Measurements from ENCODE around the gene ZDHHC13. TPM values are rescaled to one million over a fixed set of nuclear protein-coding genes. Genes with fewer than 3 reads are reported as not detected.

ZDHHC13 gene
- total RNA-seq, 1 donor from 2014 or later: 10.6 TPM

DNA sequence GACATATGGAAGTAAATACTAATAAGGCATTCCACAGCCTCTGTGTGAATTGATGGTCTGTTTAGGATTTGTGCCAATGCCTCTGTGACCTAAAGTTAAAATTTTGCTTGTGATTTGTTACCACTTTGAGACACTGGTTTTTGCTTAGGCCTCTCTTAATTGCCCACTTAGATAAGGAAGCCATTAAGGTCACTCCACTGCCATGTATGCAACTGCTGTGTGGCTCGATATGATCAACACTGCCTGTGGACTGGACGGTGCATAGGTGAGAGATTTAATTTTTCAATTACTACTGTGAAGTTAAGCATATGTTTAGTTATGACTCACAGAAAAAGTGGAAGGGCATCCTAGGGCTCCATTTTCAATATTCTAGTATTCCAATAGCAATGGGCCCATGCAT lies 47.9 kb downstream of the ZDHHC13 start:
- Histone ChIP-seq H3K9me3 (no peaks in the 10 kb centered on the region), H3K4me1 (no peaks in the 10 kb centered on the region), H3K4me3 (no peak overlapping the region), H3K27ac (no peak overlapping the region), H3K36me3 (peaks cover 46% of the 10 kb centered on the region), H3K27me3 (ENCODE audit: low read depth) (no peaks in the 10 kb centered on the region)
- ATAC-seq: no peak
- intact Hi-C loops (cut with DNase I): no loop called here
- no peak for TF ChIP-seq CTCF (IDR thresholded peaks at IDR 0.05)
- DNase-seq: no peak

GRCh38 chr11:19168090-19168489 lies 51.1 kb downstream of the ZDHHC13 start:
- no peak for ATAC-seq
- Histone ChIP-seq H3K27ac (no peak overlapping the region), H3K36me3 (peaks cover 73% of the 10 kb centered on the region)

GRCh38 chr11:19173004-19173689 lies 56.2 kb downstream of the ZDHHC13 start:
- Histone ChIP-seq H3K27ac (no peak overlapping the region), H3K27me3 (ENCODE audit: low read depth) (no peaks in the 10 kb centered on the region), H3K4me1 (no peaks in the 10 kb centered on the region), H3K4me3 (no peak overlapping the region), H3K36me3 (peaks cover 57% of the 10 kb centered on the region), H3K9me3 (no peaks in the 10 kb centered on the region)
- intact Hi-C loops (cut with DNase I): no loop called here
- no peak for TF ChIP-seq CTCF (IDR thresholded peaks at IDR 0.05)
- ATAC-seq (no peak), DNase-seq (no peak)

More at GRCh38 chr11:19168090-19168489, 51.1 kb downstream of the ZDHHC13 start:
- H3K9me3 ChIP-seq: no peaks in the 10 kb centered on the region
- TF ChIP-seq CTCF (IDR thresholded peaks at IDR 0.05): no peak
- H3K4me3 ChIP-seq: no peak overlapping the region
- no peaks in the 10 kb centered on the region for H3K4me1 ChIP-seq
- H3K27me3 ChIP-seq (ENCODE audit: low read depth): no peaks in the 10 kb centered on the region
- intact Hi-C loops (cut with DNase I): no loop called here
- DNase-seq: no peak

DNA sequence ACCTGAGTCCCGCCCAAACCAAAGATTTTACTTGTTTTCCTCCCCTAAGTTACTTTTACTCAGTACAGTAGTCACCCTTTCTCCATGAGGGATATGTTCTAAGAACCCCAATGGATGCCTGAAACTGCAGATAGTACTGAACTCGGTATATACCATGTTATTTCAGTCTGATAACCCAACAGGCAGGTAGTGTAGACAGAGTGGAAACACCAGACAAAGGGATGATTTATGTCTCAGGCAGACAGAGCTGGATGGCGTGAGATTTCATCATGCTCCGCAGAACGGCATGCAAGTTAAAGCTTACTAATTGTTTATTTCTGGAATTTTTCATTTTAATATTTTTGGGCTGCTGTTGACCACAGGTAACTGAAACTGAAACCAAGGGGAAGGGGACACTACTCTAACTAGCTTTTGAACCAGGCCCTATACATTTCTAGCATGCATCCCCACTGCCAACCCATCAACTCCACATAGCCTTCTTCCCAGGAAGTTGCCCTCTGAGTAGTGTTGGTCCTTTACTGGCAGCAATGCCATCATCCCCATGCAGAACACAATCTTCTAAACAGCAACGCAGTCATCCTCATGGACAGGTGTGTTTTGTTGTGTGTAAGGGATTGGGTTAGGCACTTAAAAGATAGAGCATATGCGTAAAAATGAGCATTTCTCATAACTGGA lies 57.1 kb downstream of the ZDHHC13 start:
- Histone ChIP-seq H3K27me3 (ENCODE audit: low read depth) (no peaks in the 10 kb centered on the region), H3K36me3 (peaks cover 54% of the 10 kb centered on the region), H3K9me3 (no peaks in the 10 kb centered on the region), H3K27ac (no peak overlapping the region), H3K4me1 (no peaks in the 10 kb centered on the region), H3K4me3 (no peak overlapping the region)
- DNase-seq (no peak), ATAC-seq (no peak)
- intact Hi-C loops (cut with DNase I): no loop called here
- no peak for TF ChIP-seq CTCF (IDR thresholded peaks at IDR 0.05)

GRCh38 chr11:19176629-19177186 lies 59.7 kb downstream of the ZDHHC13 start:
- H3K27me3 ChIP-seq (ENCODE audit: low read depth): no peaks in the 10 kb centered on the region
- DNase-seq (no peak), ATAC-seq (no peak)
- intact Hi-C loops (cut with DNase I): no loop called here
- no peak for TF ChIP-seq CTCF (IDR thresholded peaks at IDR 0.05)
- peaks cover 33% of the 10 kb centered on the region for H3K36me3 ChIP-seq
- H3K4me3 ChIP-seq: no peak overlapping the region
- H3K4me1 ChIP-seq: no peaks in the 10 kb centered on the region
- H3K9me3 ChIP-seq: no peaks in the 10 kb centered on the region
- no peak overlapping the region for H3K27ac ChIP-seq

All from lower lobe of right lung (tissue), 2 donors.